ENCODE measurements around the gene ZFPM1.
A peak's percentile ranks its signal among the peaks of the same experiment; 100 is the strongest.

Gene ZFPM1

DNA sequence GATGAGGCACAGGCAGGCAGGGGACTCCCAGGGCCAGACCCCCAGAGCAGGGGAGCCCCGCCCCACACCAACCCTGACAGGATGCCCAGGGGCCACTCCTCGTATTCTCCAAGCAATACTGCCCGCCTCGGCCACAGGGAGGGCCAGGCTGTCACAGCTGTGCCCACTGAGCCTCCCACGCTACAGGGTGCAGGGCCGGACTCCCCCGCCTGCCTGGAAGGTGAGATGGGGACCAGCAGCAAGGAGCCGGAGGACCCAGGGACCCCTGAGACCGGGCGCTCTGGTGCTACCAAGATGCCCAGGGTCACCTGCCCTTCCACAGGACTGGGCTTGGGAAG, 18.8 kb upstream of the ZFPM1 start:
- DNase-seq (ENCODE audit: low spot score): no peak

- DNase-seq (ENCODE audit: low spot score): no peak
Measured at GRCh38 chr16:88434746-88435145, 18.3 kb upstream of the ZFPM1 start.

DNA sequence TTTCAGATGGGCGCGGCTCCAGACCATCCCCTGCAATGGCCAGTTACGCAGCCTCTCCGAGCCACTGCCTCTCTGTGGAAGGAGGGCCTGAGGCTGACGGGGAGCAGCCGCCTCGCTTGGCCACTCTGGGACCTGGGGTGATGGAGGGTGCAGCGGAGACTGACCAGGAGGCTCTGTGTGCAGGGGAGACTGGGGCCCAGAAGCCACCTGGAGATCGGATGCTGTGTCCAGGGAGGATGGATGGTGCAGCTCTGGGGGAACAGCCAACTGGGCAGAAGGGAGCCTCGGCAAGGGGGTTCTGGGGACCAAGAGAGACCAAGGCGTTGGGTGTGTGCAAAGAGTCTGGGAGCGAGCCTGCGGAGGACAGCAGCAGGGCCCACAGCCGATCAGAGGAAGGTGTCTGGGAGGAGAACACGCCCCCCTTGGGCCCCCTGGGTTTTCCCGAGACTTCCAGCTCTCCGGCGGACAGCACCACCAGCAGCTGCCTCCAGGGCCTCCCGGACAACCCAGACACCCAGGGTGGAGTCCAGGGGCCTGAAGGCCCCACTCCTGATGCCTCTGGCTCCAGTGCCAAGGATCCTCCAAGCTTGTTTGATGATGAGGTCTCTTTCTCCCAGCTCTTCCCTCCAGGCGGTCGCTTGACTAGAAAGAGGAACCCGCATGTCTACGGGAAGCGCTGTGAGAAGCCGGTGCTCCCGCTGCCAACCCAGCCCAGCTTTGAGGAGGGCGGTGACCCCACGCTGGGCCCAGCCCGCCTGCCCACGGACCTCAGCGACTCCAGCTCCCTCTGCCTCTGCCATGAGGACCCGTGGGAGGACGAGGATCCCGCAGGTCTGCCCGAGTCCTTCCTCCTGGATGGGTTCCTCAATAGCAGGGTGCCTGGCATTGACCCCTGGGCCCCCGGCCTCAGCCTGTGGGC, 17.4 kb upstream of the ZFPM1 start:
- no peak for DNase-seq (ENCODE audit: low spot score)

- DNase-seq (ENCODE audit: low spot score): no peak
Measured at GRCh38 chr16:88436796-88437195, 16.3 kb upstream of the ZFPM1 start.

GRCh38 chr16:88437367-88437964, 15.6 kb upstream of the ZFPM1 start:
- DNase-seq (ENCODE audit: low spot score): peak; percentile 69

- no peak for DNase-seq (ENCODE audit: low spot score)
Measured at GRCh38 chr16:88438084-88438870, 14.8 kb upstream of the ZFPM1 start.

GRCh38 chr16:88439016-88439415, 14.1 kb upstream of the ZFPM1 start:
- no peak for DNase-seq (ENCODE audit: low spot score)

DNA sequence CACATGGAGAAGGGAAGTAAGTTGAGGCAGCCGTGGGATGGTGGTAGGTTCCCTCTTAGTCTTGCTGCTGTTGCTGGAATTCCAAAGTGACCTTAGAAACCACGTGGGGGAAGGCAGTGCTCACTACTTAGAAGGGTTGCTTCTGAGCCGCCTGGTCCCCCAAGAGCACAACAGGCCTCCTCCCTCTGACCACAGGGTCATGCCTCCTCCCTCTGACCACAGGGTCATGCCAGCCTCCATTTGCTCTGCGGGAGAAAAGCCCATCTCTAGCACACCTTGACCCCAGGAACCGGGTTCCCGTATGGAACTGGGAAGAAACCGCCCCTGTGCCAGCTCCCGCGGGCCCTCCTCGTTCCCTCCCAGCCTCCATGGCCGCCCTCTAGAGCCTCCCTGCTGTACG, 13.4 kb upstream of the ZFPM1 start:
- DNase-seq (ENCODE audit: low spot score): no peak

- no peak for DNase-seq (ENCODE audit: low spot score)
Measured at GRCh38 chr16:88440111-88440510, 13.0 kb upstream of the ZFPM1 start.

DNA sequence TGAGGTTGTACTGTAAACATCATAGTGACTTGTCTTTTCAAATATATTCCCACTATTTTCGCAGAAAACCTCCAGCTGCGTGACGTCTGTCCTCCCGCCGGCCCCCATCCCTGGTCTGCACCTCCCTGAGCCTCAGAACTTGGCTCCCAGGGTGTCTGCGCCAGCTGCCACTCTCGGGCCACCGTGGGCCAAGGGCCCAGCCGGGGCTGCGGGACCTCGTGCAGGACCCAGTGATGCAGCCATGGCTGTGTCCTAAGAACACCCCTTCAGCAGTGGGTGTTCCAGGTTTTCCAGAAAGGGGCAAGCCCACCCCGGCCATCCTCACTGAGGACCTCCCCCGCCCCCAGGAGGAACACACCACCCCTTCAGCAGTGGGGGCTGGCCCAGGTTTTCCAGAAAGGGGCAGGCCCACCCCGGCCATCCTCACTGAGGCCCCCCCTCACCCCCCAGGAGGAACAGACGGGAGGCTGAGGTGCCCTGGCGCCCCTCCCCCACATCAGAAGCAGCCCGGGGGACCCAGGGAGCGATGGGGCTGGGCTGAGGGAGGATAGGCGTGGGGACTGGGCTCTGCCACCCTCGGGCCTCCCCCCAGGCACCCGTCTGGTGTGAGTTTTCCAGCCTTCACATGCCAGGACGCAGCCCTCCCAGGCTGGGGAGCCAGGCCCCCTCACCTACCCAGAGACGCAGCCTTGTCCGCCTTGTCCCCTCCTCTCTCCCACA, 12.2 kb upstream of the ZFPM1 start:
- DNase-seq (ENCODE audit: low spot score): no peak

GRCh38 chr16:88441460-88441859, 11.6 kb upstream of the ZFPM1 start:
- no peak for DNase-seq (ENCODE audit: low spot score)

GRCh38 chr16:88442383-88442726, 10.7 kb upstream of the ZFPM1 start:
- no peak for DNase-seq (ENCODE audit: low spot score)

DNA sequence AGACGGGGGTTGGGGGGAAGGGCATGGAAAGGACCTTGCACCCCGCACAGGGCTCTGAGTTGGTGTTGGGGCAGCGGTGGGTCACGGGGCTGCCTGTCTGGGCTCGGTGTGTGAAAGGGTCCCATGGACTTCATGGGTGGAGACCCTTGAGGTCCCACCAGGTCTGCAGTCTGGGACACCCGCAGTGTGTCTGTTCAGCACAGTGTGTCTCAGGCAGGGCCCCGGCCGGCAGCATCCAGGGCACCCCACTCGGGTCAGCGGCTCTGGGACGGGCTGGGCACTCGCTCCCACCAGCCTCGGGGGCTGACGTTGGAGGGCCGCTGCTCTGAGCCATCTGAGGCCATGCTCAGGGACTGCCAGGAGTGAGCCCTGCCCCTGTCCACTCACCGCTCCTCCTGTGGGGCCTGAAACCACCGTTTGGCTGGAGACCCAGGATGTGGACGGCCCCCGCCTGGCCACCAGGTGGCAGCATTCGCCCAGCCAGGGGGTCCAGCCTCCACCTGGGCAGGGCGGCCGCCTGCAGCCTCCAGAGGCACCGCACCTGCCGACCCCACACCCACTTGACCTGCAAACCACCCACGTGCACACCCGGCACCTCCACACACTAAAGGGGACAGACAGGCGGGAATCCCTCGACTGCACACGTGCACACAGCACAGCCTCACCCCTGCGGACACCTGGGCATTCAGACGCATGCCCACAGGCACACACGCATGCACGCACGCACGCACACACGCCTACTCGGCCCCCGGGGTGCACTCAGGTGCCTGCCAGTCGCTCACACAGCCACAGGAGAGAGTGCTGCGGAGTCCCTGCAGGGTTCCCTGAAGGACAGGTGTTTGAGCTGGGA, 10.1 kb upstream of the ZFPM1 start:
- peak; percentile 77 for DNase-seq (ENCODE audit: low spot score)

DNA sequence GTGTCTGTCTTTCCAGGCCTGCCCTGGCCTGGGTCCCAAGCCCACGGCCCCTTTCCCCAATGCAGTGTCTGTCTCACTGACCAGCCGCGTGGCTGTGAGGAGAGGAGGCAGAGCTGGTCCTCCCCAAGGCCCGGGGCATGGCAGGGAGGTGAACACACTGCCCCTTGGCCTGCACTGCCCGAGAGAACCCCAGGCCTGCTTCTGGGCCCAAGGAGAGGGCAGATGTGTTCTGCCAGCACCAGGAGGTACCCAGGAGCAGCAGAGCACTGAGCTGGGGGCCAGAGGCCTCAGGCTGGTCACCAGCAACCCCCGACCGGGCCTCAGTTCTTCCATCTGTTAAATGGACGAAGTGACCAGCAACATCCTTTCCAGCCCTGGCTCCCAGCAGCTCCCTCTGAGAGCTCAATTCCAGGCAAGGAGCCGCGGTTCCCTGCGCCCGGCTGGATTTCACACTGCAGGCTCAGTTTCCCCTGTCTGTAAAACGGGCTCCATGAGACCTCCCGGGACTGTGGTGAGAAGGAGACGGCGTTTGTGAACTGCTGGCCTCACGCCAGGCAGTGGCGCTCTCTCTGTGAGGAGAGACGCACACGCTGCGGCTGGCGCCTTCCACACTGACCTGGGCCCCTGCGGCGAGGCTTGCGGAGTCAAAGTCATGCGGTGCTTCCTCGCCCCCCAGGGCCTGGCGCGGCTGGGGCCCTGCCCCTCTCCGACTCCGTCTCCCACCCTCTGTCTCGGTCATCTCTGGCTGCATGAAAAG, 8.1 kb upstream of the ZFPM1 start:
- no peak for DNase-seq (ENCODE audit: low spot score)

- no peak for DNase-seq (ENCODE audit: low spot score)
Measured at GRCh38 chr16:88445583-88445960, 7.5 kb upstream of the ZFPM1 start.

- no peak for DNase-seq (ENCODE audit: low spot score)
Measured at GRCh38 chr16:88446061-88446460, 7.0 kb upstream of the ZFPM1 start.

DNA sequence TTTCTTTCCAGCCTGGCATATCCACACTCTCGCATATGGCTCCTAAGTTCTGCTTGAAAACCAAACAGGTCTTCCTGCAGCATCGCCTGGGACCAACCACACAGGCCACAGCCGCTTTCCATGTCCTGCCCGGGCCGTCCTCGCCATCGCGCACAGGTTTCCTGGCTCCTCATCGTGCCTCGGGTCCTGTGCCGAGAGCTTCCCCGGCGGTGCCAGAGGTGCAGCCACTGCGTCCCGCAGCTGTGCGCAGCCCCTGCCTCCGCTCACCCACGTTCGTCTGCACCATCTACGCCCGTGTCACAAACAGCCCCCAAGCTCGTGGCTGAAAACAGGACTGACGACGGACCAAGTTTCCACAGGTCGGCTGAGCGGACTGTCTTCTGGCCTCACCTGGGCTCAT, 6.3 kb upstream of the ZFPM1 start:
- no peak for DNase-seq (ENCODE audit: low spot score)

GRCh38 chr16:88447881-88448280, 5.2 kb upstream of the ZFPM1 start:
- no peak for DNase-seq (ENCODE audit: low spot score)

GRCh38 chr16:88448461-88449266, 4.4 kb upstream of the ZFPM1 start:
- DNase-seq (ENCODE audit: low spot score): no peak

GRCh38 chr16:88449267-88449561, 3.9 kb upstream of the ZFPM1 start:
- DNase-seq (ENCODE audit: low spot score): no peak
